HG02840 (cell line): ENCODE data around the gene TNRC6C.
"Not testable (repeated sequence)": the region's sequence is repeated elsewhere in the genome, so short reads cannot be mapped to it uniquely, and the experiment has no call there.

ENCODE experiments used
- ATAC-seq: cut with Tn5 transposase; IDR thresholded peaks from one replicate; pipeline ENCODE4 v1.9.1; 2021; ENCODE audit warnings: mild to moderate bottlenecking, moderate library complexity, moderate number of reproducible peaks; ENCODE audit not compliant: unreplicated experiment, low FRiP score

TNRC6C gene

DNA sequence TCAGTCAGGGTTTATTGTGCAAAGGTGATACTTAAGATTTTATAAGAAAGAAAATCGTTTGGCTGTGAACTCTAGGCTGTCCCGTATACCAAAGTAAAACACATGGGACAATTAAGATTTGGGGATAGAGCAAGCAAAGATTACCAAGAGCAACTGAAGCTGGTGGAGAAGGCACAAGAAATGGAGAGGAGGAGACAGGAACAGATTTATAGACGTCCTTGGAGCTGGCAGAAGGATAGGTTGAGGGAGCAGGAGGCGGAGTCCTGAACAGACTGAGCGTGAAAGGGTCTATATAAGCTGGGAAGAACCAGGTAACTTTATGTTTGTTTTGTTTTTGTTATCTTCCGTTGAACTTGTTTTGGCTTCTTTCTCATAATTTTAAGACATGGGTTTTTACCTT is 3.8 kb downstream of the TNRC6C start:
- no peak for ATAC-seq

DNA sequence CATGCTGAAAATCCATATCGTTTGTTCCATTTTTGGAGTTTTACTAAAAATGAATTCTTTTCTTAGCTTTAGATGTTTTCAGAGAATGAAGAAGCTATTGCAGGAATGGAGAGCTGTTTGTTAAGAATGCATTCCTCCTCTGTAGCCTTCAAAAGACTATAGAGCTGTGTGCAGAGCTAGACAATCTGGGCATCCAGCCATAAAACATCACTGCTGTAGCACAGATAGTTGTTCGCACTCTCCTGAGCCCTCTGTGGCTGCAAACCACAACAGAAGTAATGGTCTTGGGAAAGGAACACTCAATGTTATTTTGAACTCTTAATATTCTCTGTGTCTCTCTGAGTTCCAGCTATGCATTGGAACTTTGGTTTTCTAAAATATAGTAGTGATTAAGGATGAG is 4.9 kb downstream of the TNRC6C start:
- no peak for ATAC-seq

DNA sequence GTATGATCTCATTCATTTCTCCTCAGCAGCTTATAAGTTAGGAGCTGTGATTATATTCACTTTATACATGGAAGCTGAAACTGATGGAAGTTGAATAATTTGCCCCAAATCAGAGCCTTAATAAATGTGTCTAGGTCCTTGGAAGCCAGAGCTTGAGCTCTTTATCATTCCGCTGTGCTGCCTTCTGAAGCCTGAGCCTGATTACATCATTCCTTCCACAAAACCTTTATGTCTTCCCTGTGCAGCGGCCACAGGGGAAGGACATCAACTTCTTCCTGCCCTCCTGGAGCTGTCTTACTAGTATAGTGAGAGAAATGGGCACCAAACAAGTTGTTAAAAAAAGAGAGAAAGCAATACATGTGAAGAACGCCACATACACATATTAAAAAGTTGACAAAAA is 6.8 kb downstream of the TNRC6C start:
- no peak for ATAC-seq

DNA sequence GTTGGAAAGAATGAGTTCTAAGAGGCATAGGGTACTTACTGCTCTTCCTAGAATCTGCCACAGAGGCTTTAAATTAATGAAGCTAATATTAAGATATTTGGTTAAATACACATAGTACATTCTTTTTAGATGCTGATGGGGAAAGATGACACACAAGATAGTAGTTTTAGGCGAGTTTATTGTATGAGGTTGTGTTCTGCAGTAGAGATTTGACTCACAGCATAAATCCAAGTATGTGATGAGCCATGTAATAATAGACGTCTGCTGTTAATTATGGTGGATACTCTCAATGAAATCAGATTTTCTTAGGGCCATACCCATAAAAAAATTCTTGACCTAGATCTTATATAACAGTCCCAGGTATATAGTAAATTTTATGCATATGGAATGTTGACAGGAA is 8.0 kb downstream of the TNRC6C start:
- ATAC-seq, result no peak

DNA sequence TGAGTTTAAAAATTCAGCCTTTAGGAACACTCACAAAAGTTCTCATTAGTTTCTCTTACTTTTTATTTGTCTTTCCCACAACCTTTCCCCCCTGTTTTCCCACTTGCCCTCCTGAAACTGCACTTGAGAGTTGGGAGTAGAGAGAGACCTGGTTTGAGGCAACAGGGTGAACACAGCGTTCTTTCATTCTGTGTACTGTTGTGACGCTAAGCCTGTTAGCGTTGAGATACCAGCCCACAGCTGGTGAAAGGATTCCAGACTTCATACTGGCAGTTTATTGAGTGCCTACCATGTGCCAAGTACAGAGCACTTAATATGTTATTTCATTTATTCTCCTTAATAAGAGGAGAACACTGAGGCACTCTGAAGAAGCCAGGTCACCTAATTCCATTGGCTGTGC is 10.3 kb downstream of the TNRC6C start:
- ATAC-seq, result no peak

DNA sequence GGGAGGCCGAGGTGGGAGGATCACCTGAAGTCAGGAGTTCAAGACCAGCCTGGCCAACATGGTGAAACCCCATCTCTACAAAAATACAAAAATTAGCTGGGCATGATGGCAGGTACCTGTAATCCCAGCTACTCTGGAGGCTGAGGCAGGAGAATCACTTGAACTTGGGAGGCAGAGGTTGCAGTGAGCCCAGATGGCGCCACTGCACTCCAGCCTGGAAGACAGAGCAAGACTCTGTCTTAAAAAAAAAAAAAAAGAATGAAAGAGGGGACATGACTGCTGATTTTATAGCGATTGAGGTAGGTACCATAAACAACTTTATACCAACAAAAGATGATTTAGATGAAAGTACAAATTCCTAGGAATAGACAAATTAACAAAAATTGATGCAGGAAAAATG is 13.8 kb downstream of the TNRC6C start:
- ATAC-seq, result not testable (repeated sequence)

DNA sequence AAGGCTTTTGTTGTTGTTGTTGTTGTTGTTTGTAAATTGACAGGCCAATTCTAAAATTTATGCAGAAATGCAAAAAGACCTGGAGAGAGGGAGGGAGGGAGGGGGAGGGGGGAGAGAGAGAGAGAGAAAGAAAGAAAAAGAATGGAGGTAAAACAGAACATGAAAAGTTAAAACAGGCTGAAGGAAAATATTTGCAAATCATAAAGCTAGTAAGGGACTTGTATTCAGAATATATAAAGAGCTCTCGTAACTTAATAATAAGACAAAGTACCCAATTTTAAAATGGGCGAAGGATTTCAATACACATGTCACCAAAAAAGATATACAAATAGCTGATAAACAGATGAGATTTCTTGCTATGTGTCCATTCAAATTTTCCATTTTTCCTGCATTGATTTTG is 15.4 kb downstream of the TNRC6C start:
- no peak for ATAC-seq

DNA sequence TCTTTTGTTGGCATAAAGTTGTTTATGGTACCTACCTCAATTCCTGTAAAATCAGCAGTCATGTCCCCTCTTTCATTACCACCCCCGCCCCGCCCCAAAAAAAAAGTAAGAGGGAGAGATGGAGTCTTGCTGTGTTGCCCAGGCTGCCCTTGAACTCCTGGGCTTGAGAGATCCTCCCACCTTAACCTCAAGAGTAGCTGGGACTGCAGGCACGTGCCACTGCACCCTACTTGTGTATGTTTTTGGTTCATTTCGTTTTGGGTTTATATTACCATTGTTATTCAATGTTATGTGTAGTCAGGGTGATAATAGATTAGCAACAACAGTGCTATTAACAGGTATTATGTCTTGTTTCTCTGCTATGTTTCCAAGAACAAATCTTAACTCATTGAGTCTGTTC is 15.9 kb downstream of the TNRC6C start:
- ATAC-seq, result no peak

DNA sequence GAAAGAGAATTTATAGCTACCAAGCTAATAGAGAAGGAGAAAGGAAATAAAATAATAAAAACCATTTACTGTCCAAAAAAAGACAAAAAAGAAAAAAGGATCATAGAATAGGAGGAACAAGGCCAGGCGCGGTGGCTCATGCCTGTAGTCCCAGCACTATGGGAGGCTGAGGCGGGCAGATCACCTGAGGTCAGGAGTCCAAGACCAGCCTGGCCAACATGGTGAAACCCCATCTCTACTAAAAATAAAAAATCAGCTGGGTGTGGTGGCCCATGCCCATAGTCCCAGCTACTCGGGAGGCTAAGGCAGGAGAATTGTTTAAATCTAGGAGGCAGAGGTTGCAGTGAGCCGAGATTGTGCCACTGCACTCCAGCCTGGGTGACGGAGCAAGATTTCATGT is 23.9 kb downstream of the TNRC6C start:
- ATAC-seq, result not testable (repeated sequence)

DNA sequence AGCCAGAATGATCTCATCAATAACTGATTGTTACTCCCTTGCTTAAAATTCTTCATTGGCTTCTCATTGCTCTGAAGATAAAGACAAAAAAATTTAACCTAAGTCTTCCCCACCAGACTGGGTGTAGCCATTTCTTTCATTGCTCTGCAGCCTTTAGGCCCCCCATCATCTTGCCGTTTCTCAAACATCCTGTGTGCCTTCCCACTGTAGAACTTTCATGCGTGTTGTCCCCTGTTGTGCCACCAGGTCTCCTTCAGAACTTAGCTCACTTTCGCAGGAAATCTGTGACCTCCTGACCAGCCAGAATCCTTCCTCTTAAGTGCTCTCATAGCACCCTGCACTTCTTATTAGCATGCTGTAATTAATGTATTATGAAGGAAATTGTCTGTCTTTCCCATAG is 31.8 kb downstream of the TNRC6C start:
- ATAC-seq, result no peak

DNA sequence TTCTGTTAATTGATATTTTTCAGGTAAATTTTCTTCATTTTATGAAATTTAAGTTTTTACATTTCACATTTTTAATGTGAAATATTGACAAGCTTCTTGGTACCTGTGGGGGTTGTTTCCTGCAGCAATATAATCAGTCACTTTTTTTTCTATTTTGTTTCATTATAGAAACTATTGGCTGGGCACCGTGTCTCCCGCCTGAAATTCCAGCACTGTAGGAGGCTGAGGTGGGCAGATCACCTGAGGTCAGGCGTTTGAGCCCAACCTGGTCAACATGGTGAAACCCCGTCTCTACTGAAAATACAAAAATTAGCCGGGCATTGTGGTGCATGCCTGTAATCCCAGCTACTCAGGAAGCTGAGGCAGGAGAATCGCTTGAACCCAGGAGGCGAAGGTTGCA is 35.2 kb downstream of the TNRC6C start:
- ATAC-seq, result not testable (repeated sequence)

DNA sequence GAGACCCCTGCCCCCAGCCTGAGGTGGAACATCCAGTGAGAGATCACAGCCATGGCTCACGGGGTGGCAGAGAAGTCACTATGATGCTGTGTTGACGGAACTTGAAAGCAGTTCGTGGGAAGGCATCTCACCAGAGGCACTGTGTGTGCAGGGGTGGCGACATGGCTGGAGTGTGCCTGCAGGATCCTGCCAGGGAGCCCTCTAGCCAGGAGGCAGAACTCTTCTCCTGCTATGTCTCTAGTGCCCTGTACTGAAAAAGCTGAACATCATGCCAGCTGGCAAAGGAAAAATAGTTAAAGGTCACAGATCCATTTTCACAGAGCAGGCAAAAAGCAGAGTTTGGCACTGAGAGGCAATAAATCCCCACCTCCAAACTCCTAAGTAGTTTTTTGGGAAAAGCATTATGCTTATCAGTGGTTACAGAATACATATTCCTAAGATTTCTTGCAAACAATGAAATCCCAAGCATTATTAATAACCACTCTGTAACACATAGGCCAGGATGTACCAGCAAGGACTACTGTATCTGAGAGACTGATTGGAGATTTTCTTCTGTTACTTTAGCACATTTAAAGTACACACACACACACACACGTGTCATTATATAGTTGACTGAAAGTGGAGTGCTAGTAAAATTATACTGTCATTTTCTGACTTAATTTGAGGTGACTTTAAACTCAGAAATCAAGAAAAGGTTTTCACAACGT is 36.8 kb downstream of the TNRC6C start:
- ATAC-seq, result no peak

DNA sequence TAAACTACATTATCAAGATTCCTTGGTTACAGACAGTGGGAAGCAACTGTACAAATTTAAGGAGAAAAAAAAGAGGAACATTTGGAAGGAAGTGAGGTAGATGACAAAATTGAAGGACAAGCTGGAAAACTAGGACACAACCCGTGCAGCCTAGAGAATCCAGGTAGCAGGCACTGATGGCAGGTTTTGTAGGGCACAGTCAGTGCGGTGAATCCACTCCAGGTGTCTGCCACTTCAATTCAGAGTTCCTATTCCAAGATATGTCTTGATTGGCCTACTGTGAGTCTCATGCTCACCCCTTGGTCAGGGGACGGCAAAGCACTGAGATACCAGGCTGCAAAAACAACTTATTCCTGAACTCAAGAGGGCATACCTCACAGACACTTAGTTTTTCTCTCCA is 37.8 kb downstream of the TNRC6C start:
- no peak for ATAC-seq

DNA sequence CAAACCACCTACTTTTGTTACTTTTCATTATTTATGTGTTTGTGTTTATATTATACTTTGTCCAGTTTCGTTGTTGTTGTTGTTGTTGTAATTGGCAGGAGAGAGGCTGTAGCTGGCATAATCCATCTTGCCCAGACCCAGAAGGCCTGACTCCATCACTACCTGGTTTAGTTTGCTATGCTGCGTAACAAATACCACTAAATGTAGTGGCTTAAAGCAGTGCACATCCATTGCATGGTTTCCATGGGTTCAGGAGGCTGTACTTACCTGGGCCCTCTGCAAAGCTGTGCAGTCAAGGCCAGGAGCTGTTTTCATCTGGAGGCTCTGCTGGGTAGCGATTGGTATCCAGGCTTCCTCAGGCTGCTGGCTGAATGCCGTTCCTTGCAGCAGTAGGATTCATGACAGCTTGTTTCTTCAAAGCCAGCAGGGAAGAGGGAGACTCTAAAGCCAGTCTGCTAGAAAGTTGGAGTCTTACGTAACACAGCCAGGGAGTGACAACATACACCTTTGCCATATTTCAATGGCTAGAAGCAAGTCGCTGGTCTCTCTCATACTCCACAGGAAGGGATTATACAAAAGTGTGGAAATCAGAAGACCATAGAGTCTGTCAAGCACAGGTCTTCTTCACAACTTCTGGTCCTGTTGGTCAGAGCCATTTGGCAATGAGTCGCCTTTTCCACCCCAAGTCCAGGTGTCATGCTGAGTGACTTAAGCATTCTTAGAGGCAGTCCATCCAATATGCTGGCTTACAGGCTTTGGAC is 41.1 kb downstream of the TNRC6C start:
- ATAC-seq, result no peak

DNA sequence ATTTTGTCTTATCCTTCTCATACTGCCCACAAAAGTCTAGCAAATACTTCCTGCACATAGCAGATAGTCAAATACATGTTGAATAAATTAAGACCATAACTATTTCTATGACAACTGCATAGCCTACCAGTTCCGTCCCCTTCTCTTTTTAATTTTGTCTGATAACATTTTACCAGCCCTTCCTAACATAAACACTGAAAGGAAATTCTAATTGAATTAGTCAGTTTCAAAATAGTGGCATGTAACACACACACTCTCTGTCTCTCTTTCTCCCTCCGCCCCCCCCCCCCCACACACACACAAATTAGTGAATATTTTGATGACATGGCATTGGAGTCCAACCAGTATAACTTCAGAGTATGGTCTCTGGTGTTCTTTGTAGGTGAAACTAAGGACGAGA is 41.8 kb downstream of the TNRC6C start:
- ATAC-seq, result no peak

DNA sequence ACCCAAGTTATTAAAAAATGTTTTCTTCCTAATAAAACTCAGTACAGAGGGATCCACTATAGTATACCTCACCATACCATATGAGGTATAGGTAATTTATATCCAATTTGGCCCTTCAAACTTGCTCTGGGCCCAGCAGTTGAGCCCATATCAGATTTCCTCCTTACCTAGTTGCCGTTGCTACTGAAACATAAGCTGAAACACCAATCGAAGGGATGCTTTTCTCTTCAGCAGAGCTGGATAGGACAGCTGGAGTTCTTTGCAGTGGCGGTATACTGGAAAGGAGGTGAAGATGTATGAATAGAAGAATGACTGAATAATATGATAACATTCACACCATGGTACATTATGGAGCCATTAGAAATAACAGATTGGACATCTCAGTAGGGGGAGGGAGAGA is 42.7 kb downstream of the TNRC6C start:
- ATAC-seq, result no peak

DNA sequence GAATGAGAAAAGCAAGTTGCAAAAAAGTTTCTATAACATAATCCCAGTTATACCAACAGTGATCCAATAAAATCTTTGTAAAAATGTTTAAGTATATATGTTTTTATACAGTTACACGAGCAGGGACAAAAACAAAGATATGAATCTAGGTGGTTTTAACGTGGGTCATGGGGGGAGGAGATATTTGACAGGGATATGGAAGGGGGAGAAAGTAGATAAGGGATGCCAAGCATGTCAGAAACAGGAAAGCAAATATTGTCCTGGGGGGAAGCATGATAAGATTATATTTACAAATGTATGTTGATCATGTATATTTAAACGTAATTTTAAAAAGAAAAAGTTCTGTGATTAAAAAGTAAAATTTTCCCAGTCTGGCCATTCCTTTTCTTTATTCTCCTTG is 43.1 kb downstream of the TNRC6C start:
- no peak for ATAC-seq

DNA sequence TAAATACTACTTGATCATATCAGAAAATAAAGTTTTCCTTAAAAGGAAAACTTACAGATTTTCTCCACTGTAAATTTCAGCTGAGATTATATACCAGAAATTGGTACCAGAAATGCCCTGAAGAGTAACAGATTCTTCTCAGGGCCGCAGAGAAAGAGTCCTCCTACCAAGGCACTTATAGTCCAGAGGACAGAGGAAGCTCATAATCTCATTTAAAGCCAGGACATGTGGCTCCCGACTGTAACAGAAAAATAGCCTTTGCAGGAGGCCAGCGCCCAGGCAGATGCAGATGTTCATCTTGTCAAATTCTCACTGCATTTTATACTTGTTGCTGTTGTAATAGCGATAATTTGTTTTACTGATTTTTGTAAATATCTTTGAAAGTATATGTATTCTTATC is 43.7 kb downstream of the TNRC6C start:
- ATAC-seq, result no peak

DNA sequence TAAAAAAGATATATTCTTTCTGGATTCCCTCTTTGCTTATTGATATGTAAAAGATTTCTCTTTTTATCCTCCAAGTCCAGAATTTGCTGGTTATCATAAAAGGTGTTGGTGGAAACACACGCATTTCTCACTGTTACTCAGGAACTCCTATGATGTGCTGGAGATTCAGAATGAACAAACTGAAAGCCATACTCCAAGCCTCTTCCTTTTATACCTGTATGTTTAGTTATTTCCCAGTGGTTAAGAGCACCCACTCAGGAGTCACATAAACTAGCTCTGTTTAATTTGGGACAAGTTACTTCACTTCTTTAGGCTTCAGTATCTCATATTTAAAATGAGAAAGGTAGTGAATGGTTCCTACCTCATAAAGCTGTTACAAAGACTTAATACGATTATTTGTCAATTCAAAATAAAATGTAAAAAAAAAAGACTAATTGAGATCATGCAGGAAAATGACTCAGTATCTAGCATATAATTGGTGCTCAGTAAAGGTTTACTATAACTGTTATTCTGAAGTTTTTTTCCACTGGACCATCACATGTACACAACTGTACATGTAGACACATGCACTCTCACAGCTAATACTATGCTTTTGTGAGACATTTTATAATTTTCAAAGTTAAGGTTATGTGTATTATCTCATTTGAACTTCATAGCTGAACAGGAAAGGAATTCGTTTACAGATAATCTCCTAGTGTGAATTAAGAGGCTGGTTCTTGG is 47.1 kb downstream of the TNRC6C start:
- ATAC-seq, result no peak

DNA sequence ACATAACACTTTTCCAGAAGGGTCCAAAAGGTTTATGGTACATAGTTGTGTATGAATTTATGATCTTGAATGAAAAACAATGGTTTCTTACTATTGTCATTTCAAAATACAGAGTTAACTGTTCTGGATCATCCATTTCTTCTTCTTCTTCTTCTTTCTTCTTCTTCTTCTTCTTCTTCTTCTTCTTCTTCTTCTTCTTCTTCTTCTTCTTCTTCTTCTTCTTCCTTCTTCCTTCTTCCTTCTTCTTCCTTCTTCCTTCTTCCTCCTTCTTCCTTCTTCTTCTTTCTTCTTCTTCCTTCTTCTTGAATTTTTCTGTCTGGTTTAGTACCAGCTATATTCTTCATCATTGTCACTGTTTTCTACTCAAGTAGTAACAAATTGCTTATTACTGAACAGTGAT is 47.8 kb downstream of the TNRC6C start:
- ATAC-seq, result no peak

DNA sequence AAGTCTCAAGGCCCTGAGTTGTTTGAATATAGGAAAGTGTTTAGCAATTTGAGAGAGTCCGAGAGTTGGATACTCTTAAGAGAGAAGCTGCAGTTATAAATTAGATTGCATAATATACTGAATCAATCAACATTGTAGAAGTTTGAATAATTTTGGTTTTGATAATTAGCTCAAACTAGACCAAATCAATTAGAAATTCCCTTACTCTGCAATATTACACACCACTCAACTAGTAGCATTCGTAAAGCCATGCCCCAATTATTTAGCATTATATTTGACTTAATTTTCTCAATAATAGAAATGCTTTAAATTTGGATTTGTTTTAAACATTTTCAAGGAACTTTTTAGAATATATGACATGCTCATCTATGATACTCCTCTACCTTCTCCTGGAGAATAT is 49.1 kb downstream of the TNRC6C start:
- ATAC-seq, result no peak

DNA sequence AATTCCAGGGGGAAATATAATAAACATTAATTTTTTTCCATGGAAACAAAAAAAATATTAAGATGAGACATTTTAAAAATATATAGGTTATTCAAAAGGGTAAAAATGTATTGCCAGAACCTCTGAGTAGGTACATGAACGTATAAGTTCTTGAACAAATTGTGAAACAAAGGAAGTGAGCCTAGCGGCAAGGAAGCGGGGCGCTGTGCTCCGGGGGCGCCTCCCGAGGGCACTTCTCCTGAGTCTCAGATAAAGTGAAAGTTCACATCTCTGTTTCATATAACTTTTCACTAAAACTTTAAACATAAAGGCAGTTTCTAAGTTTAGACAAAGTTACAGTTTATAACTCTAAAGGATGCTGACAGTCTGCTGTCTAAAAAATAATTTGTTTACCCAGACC is 52.3 kb downstream of the TNRC6C start:
- no peak for ATAC-seq
